HG02642 (cell line): ENCODE results near the gene NTRK3.
"Not testable (repeated sequence)": the region's sequence is repeated elsewhere in the genome, so short reads cannot be mapped to it uniquely, and the experiment has no call there.

Experiments
- ATAC-seq: cut with Tn5 transposase; IDR thresholded peaks from one replicate; pipeline ENCODE4 v1.9.1; 2021; ENCODE audit warnings: mild to moderate bottlenecking; ENCODE audit not compliant: unreplicated experiment, poor library complexity

The NTRK3 gene

GRCh38 chr15:88043396-88043795 is 213.1 kb downstream of the NTRK3 start:
- no peak for ATAC-seq

- no peak for ATAC-seq
Measured at GRCh38 chr15:88042047-88042446, 214.5 kb downstream of the NTRK3 start.

DNA sequence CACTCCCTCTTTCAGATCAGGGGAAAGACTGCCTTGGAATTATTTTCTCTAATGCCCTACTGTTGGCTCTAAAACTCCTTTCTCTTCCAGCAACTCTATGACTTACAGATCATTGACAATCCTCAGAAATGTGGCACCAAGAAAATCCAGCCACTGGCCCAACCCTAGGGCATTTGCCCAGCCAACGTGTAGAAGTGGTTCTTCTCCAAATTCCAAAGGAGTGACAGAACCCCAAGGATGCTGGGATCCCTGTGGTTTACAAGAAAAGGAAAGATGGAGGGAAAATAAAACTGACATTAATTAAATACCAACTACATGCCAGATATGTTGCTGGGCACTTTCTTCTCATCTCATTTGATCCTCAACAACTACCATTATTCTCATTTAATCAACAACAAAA is 216.0 kb downstream of the NTRK3 start:
- no peak for ATAC-seq

DNA sequence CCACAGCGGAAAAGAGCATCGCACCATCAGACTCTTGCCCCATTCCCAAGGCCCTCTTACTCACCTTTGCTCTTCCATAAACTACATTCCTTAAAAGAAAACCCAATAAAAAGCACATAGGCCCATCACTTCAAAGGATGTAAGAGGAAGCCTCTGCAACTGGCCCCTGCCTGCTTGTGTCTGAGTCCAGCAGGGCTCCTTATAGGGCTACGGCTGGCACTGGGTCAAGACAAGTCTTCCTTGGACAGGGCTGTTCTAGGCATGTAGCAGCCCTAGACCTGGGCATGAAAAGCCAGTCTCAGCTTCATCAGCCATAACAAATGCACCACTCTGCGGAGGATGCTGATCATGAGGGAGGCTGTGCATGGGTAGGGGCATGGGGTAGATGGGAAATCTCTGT is 218.3 kb downstream of the NTRK3 start:
- no peak for ATAC-seq

DNA sequence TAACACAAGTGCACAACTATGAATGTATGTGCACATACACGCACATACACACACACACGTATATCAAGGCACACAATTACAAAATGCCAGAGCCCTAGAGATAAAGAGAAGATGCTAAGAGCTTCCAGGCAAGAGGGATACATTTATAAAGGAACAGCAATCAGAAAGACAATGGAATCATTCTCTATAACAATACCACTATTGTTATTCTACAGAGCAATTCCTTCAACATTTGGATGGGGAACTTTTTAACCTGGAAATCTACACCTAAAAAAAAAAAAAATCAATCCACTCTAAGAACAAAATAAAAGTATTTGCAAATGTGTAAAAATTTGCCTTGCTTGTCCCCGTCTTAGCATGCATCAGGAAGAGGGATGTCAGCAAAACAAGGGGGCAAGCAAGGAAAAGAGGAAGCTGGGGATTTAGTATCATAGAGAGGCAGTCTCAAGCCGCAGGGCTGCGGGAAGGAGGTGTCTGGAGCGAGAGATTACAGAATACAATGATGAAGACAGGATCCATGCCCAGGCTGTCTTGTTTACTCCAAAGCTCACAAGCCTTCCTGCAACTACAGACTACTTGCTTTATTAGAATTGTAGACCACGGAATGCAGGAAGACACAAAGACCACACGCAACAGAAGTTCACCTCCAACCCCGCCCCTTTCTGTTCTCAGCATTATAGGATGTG is 220.2 kb downstream of the NTRK3 start:
- no peak for ATAC-seq

DNA sequence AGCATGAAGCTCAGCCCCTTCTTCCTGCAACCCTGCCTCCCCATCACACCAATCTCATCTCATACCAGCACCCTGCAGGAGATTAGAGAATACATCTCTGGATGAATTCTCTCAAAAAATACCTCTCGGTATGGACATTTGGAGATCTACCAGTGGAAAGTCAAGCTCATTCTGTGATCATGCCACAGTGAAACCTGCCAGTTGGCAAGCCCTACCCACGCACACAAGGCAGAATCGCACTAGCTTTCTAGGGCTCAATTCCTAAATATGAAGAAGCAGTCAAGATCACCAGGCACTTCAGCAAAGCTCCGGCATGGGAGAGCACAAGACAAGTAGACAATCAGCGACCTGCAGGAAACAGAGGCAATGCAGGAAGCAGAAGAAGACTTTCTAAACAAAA is 221.2 kb downstream of the NTRK3 start:
- ATAC-seq = no peak

DNA sequence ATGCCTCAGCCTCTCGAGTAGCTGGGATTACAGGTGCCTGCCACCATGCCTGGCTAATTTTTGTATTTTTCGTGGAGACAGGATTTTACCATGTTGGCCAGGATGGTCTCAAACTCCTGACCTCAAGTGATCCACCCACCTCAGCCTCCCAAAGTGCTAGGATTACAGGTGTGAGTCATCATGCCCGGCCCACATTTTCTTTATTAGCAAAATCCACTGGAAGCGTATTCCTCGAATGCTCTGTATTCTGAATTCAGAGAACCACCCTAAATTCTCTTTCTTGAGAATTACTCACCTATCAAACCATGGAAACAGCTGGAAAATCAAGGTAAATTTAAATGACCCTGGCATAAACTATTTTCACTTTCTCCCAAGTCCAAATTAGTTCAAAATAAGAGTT is 223.1 kb downstream of the NTRK3 start:
- not testable (repeated sequence) for ATAC-seq

DNA sequence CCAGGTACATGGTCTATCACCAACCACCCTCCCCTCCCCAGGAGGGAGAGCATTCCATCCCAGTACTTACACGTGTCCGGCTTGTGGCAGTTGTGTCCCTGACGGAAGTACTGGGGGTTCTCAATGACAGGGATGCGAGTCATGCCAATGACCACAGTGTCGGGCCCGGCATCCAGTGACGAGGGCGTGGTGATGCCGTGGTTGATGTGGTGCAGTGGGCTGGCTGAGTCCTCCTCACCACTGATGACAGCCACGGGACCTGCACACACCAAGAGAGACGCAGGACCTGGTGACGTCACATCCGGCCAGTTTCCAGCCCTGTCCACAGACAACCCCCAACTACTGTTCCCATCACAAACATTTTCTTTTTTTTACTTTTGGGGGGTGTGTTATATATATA is 223.8 kb downstream of the NTRK3 start:
- ATAC-seq = no peak

DNA sequence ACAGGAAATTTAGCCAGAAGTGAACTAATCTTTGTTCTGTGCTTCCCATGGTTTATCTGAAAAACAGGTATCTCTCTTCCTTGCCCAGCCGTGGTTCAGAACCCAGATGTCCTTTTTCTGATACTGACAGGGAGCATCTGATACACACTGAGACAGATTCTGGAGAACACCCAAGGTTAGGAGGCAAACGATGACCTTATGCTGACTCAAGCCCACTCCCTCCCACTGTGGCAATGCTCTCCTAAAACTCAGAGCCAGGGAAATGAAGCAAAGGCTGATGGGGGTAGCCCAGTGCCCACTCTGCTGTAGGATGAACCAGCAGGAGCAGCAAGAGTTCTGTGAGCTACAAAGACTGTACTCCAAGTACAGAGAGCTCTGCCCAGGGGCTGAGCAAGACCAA is 225.1 kb downstream of the NTRK3 start:
- ATAC-seq = no peak

GRCh38 chr15:88029696-88030095 is 226.8 kb downstream of the NTRK3 start:
- ATAC-seq = no peak

DNA sequence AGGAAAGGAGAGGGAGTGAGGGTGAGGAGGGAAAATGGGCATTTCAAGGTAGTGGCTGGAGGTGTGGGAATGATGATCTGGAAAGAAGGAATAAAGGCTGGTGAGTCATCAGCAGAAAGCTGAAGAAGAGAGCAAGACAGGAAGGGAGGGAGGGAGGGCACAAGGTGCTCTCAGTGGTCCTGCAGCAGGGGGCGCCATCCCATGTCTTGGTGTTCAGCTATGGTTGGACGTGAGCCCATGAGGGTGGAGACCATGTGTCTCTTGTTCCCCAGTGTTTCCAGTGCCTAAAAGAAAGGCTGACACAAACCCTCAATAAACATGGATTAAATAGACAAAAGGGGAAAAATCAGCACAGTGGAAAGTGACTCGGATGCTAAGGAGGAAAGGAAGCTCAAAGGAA is 228.5 kb downstream of the NTRK3 start:
- ATAC-seq = no peak

- ATAC-seq = no peak
Measured at GRCh38 chr15:88023914-88024313, 232.6 kb downstream of the NTRK3 start.

DNA sequence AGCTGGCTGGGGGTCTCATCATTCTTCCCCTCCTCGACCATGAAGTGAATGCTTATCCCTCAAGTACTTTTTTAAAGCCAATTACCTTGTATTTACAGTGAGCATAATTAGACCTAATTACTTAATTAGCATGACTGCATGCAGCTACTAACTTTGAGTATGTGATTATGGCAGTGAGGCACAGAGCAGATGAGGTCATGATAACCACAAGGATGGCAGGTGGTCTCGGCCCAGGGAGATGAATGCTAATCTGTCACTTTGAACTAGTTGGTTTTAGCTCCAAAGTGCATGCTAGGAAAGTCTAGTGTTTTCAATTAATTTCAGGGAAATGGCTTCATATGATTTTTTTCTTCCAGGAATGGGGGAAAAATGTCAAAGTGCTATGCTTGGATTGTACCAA is 233.8 kb downstream of the NTRK3 start:
- no peak for ATAC-seq

DNA sequence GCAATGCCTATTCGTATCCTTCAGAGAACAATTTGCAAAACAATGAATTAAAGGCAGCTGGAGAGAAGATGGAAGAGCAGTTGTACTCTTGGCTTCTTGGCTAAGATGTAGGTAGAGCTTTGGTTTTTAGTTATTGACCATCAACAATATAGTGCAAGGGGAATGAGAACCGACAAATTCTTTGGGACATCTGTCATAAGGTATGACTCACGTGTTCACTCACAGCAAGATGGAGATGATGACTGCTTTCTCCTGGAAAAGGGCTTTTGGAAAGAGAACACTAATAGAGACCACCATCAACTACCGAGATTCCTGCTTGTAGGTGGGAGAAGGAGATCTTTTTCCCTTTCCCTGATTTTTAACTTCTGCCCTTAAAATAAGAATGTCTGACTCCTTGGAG is 234.9 kb downstream of the NTRK3 start:
- ATAC-seq = no peak

GRCh38 chr15:88020806-88021205 is 235.7 kb downstream of the NTRK3 start:
- ATAC-seq = no peak

DNA sequence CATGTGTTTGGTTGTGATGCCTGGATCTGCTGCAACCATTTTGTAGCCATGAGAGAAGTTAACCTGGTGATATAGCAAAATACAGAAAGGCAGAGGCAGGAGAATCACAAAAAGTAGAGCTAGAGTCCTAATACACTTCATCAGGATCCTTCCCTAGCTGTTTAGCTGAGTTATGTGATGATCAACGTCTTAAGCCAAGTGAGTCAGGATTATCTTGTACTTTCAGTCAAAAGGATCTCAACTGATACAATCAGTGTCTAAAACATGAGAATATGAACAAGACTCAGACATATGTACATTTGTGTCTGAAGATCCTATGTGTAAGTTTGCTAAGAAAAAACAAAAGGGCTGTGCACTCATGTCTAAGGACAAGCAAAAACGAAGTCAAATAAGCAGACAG is 236.9 kb downstream of the NTRK3 start:
- no peak for ATAC-seq

GRCh38 chr15:88018869-88019641 is 237.5 kb downstream of the NTRK3 start:
- no peak for ATAC-seq

- ATAC-seq = no peak
Measured at GRCh38 chr15:88017753-88018152, 238.8 kb downstream of the NTRK3 start.

DNA sequence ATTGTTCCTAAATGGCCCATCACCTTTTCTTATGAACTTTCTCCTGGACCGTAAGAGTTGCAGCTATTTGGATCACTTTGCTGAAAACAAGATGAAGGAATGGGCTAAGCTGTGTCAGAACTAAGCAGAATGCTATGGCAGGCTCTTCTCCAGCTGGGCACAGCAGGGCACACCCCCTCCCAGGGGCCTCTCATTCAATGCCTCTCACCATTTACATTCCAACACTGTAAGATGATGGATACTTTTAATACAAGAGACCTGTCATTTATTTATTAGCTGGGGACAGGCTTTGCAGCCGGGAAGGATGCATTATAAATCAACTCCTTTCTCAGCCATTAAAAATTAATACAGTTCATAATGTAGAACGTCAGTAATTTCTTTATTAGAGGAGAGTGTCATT is 240.1 kb downstream of the NTRK3 start:
- no peak for ATAC-seq

GRCh38 chr15:88015228-88015860 is 241.2 kb downstream of the NTRK3 start:
- ATAC-seq = no peak

DNA sequence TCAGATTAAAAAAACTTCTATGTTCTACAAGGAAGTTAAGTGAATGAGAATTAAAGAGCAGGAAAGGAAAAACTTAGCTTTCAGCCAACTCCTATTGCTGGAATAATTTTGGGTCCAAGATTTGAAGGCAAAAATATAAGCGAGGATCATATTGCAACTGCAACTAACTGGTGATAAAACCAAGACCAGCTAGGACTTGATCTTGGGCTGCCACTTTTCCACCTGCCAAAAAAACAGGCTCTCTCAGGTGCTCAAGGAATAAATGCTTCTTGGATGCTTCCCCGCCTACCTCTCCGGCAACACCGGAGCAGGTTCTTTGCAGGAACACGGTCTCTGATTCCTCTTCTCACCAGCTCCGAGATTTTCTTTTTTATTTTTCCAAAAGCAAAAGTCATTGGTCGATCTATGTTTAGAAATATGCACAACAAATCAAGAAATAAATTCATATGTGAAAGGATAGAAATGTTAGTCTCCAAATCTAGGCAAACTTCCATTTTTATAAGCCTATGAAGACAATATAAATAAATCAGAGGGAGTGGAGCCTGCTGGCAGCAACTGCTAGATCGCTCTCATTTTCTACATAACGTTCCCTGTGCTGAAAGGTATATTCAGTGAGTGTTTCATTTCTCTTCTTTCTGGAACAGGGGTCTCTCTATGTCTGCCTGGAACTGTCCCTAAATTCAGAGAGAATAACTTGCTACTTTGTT is 241.9 kb downstream of the NTRK3 start:
- ATAC-seq = no peak
